HK-2 (cell line): ENCODE results near the gene DGKG.

ENCODE experiments used
- DNase-seq: peaks from one replicate; pipeline ENCODE4 v3.0.0-alpha.2; 2018; ENCODE audit not compliant: unreplicated experiment

Gene DGKG

GRCh38 chr3:186143250-186143649 is 218.8 kb downstream of the DGKG start:
- DNase-seq, result no peak

GRCh38 chr3:186142393-186142932 is 219.6 kb downstream of the DGKG start:
- DNase-seq, result no peak

- DNase-seq, result no peak
Measured at GRCh38 chr3:186141790-186142189, 220.2 kb downstream of the DGKG start.

- DNase-seq, result no peak
Measured at GRCh38 chr3:186138272-186138981, 223.6 kb downstream of the DGKG start.

GRCh38 chr3:186137051-186137685 is 224.9 kb downstream of the DGKG start:
- no peak for DNase-seq

- DNase-seq, result no peak
Measured at GRCh38 chr3:186133980-186134379, 228.1 kb downstream of the DGKG start.

- DNase-seq, result no peak
Measured at GRCh38 chr3:186132487-186132886, 229.5 kb downstream of the DGKG start.

- no peak for DNase-seq
Measured at GRCh38 chr3:186129206-186129605, 232.8 kb downstream of the DGKG start.

GRCh38 chr3:186128158-186128557 is 233.9 kb downstream of the DGKG start:
- DNase-seq, result no peak

GRCh38 chr3:186127463-186127862 is 234.6 kb downstream of the DGKG start:
- DNase-seq, result no peak

GRCh38 chr3:186125118-186125517 is 236.9 kb downstream of the DGKG start:
- DNase-seq, result no peak

GRCh38 chr3:186124592-186124991 is 237.4 kb downstream of the DGKG start:
- no peak for DNase-seq

- no peak for DNase-seq
Measured at GRCh38 chr3:186123012-186123411, 239.0 kb downstream of the DGKG start.

- DNase-seq, result no peak
Measured at GRCh38 chr3:186121968-186122367, 240.1 kb downstream of the DGKG start.

- DNase-seq, result no peak
Measured at GRCh38 chr3:186121278-186121677, 240.8 kb downstream of the DGKG start.

GRCh38 chr3:186119499-186119898 is 242.5 kb downstream of the DGKG start:
- DNase-seq, result no peak

- no peak for DNase-seq
Measured at GRCh38 chr3:186118692-186119091, 243.3 kb downstream of the DGKG start.

GRCh38 chr3:186117521-186118134 is 244.4 kb downstream of the DGKG start:
- no peak for DNase-seq

GRCh38 chr3:186115239-186115996 is 246.6 kb downstream of the DGKG start:
- no peak for DNase-seq

- no peak for DNase-seq
Measured at GRCh38 chr3:186110975-186111974, 250.8 kb downstream of the DGKG start.
